ENCODE data around the gene HLCS.

HLCS gene

DNA sequence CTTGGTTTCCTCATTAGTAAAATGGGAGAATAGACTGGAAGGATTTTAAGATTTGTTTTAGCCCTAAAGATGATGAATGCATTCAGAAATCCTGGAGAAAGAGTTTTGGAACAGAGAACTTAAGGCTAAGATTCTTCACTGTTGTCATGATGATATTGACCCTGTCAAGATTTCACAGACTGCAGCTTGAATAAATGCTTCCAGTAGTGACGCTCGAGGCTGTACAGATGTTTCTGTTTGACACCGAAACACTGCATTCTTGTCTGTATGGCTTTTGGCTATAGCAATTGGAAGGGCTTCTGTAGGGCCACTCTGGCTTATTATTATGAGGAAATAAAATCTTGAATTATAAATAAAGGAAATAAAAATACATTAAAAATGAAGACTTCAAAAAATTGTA lies 241.8 kb downstream of the HLCS start:
- no peak for DNase-seq (ENCODE audit: low read depth in 2 of 2)

DNA sequence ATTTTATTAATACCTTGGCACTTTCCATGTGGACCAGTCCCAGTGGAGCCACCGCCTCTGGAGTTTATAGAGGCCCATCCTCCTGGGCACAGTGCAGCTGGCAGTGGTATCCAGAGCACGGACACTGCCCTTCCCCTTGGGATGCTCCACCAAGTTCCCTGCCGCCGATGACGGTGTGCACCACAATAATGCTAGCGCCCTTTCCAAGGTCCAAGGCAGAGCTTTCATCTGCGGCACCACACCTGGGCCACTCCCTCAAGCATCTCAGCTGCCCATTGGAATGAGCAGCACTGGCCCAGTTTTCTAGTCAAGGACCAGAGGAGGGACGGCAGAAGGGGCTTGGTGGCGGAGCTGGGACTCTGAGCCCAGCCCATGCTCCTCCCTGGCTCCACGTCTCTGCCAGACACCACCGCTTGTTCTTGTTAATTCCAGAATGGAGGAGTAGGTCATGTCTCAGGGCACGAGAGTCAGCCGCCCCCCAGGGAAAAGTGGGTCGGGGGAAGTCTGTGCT lies 243.0 kb downstream of the HLCS start:
- no peak for DNase-seq (ENCODE audit: low read depth in 2 of 2)

DNA sequence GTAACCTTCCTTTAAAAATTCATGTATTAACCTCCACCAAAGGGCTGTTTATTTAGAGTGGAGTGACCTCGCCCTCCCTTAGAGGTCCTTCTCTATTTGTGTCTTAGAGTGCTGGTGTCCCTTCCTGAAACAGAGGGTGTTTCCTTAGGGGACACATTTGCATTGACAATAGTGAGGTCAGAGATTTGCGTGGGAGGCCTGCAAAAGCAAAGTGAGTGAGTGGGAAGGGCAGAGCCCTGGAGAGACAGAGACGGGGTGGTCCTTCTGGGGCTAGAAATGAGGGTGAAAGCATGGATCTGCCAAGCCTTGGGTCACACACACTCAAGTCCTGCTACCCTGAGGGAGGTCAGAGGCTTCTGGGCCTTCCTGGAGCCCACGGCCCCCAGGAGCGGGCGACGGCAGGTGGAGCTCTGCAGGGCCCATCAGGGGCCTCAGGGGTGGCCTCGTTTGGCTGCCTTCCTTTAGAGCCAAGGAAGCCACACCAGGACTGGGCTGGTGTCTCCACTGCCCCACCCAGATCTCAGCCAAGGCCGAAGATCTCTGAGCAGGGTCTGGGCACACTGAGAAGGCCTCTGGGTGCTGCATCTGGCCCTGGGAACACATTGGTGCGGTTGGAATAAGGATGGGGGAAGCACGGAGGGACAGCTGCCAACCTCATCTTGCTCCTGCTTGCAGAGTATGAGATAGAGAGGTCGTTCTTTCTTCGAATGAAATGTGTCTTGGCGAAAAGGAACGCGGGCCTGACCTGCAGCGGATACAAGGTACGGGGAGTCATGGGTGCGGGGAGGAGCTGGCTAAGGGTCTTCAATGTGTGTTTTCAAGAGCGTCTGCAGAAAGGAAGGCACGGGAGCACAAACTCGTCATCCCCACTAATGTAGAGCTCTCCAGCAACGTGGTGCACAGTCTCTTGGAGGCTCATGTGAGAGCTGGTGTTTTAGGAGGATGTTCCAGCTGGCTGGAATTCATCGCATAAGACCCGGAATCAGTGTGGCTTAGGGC lies 243.8 kb downstream of the HLCS start:
- DNase-seq (ENCODE audit: low read depth in 2 of 2): no peak

DNA sequence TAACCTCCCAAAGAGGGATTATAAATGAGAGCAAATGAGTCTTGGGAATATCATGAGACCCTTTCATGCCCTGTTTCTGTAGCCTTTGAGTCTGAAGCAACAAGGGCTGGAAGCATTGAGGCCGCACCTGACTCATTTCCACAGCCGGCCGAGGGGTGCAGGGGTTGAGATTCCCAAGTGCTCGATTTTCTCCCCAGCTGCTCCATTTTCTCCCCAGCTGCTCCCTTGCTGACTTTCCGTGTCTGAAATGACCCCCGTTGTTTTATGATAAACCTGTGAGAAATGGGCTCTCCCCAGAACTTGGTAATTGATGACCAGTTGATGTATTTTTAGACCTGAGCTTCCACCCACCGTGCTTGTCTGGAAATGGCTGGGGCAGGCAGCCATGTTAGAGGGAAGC lies 244.7 kb downstream of the HLCS start:
- DNase-seq (ENCODE audit: low read depth in 2 of 2): no peak

DNA sequence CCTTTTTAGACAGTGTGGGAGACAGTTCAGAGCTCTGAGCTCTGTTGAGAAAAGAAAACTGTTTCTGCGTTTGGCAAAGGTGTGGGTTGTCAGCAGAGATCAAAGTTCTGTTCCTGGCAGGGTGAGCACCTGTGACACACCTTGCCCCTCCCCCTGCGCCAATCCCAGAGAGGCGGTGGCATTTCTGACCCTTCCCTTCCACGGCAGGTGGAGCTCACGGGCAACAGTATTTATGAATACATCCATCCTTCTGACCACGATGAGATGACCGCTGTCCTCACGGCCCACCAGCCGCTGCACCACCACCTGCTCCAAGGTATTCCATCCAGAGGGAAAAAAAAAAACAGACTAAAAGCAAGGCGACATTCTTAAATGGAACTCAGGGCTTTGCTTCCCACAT lies 246.9 kb downstream of the HLCS start:
- DNase-seq (ENCODE audit: low read depth in 2 of 2): no peak

DNA sequence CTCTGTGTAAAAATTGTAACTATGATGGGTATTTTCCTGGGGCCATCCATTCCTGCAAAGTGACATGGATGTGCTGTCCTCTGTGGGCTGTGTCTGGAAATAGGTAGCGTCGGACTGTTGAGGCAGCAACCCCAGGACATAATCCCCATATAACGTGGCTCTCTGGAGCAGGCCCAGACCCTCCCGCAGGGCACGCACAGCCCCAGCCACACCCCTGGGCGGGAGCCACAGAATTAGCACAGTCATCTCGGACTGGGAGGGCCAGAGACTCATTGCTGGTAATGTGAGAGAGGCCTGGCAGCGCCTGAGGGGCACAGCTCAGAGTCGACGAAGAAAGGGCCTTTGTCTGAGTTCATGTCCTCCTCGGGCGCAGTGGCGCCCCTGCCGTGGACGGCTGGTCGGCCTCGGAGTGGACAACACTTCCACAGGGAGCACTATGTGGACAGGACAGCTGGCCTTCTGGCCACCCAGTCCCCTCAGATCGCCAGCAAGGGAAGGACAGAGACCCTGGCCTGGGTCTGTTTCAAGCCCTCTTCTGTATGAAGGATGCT lies 247.4 kb downstream of the HLCS start:
- no peak for DNase-seq (ENCODE audit: low read depth in 2 of 2)

- no peak for DNase-seq (ENCODE audit: low read depth in 2 of 2)
These were observed 248.5 kb downstream of the HLCS start for GRCh38 chr21:36717976-36718375.

GRCh38 chr21:36716836-36717235 lies 249.6 kb downstream of the HLCS start:
- no peak for DNase-seq (ENCODE audit: low read depth in 2 of 2)

DNA sequence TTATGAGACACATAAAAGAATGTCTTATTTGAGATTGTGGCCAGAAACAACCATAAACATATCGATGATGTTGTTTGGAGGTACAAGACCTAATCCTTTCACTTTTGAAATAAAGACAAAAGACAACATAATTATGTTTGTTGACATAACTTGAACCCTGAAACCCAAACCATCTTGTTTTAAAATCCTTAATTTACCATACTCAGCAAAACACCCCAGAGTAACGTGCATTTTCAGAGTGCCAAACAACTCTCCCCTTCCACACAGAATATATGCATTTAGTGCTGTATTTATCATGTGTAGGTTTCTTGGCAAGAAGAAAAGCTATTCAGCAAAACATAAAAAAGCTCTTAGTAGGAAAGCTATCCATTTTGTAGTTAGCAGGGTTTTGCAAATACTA lies 250.1 kb downstream of the HLCS start:
- no peak for DNase-seq (ENCODE audit: low read depth in 2 of 2)

DNA sequence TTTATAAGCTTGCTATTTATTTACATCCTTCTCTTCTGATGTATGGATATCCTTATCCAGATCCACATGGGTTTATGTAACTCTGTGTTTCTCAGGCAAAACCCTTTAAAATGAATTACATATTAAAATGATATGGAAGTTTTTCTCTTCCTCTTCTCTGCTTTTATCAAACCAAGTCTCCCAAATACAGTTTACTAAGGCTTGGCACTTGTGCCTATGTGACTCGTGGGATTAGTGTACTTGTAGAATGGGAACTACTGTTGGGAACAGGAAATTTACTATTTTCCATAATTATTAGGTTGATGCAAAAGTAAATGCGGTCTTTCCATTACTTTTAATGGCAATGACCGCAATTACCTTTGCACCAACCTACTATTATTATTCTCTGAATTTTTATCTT lies 252.7 kb downstream of the HLCS start:
- DNase-seq (ENCODE audit: low read depth in 2 of 2): no peak

DNA sequence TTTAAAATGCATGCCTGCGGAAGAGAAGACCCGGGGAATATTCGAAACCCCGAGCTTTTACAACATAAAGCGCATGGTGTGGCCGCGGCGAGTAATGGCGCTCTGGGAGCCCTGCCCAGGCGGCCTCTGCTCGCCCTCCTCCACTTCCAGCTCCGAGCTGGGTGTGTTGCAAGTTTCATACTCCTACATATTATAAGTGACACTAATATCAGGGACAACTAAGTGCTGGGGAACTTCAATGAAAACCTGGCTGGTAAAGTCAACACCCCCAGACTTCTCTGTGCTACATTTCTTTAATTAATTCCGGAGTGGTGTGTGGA lies 255.8 kb downstream of the HLCS start:
- no peak for DNase-seq (ENCODE audit: low read depth in 2 of 2)

GRCh38 chr21:36709868-36710728 lies 256.4 kb downstream of the HLCS start:
- no peak for DNase-seq (ENCODE audit: low read depth in 2 of 2)

DNA sequence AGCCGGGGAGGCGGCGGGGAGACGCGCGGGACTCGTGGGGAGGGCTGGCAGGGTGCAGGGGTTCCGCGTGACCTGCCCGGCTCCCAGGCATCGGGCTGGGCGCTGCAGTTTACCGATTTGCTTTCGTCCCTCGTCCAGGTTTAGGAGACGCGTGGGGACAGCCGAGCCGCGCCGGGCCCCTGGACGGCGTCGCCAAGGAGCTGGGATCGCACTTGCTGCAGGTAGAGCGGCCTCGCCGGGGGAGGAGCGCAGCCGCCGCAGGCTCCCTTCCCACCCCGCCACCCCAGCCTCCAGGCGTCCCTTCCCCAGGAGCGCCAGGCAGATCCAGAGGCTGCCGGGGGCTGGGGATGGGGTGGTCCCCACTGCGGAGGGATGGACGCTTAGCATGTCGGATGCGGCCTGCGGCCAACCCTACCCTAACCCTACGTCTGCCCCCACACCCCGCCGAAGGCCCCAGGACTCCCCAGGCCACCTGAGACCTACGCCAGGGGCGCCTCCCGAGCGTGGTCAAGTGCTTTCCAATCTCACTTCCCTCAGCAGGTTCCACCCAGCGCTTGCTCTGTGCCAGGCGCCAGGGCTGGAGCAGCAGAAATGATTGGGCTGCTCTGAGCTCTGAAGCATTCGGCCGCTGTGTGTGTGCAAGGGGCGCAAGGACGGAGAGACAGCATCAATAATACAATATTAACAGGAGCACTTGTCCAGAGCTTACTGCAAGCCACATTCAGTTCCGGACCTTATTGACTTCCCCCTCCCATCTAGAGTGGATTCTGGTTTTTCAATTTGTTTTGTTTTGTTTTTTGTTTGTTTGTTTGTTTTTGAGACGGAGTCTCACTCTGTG lies 257.2 kb downstream of the HLCS start:
- DNase-seq (ENCODE audit: low read depth in 2 of 2): no peak

- DNase-seq (ENCODE audit: low read depth in 2 of 2): no peak
These were observed 258.0 kb downstream of the HLCS start for GRCh38 chr21:36708286-36709029.

GRCh38 chr21:36707763-36708285 lies 258.6 kb downstream of the HLCS start:
- no peak for DNase-seq (ENCODE audit: low read depth in 2 of 2)

- no peak for DNase-seq (ENCODE audit: low read depth in 2 of 2)
These were observed 259.3 kb downstream of the HLCS start for GRCh38 chr21:36706951-36707762.

GRCh38 chr21:36706482-36706852 lies 260.0 kb downstream of the HLCS start:
- no peak for DNase-seq (ENCODE audit: low read depth in 2 of 2)

DNA sequence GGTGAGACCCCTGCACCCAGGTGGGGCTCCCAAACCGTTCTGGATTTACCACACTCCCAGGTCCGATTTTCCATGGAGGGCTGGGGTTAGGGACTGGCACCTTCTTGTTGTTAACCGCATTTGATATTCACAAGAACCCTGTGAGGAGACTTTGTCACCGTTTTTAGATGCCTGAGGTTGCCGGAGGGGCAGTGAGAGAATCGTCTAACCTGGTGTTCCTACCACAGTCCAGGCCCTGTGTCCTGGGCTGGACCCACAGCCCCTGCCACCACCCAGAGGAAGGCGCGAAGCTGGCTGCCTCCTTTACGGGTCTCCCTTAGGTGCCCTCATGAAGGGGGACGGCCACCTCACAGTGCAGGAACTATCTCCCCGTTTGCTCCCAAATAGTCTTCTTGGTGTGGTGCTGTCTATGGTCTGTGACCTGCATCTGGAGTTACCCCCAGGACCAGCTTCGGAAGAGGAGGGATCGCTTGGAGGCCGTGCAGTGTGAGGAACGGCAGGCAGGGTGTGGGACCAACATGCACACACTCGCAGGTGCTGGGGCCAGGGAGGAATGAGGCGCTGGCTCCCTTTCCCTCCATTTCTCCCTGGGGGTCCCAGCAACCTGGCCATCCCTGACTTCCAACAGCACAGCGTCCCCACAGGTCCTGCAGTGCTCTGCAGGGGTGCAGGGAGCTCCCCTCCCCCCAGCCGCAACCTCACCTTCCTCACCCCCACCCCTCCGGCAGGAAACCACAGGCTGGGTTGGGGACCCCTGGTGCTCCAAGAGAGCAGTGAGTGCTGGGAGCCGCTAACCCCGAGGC lies 260.6 kb downstream of the HLCS start:
- no peak for DNase-seq (ENCODE audit: low read depth in 2 of 2)

Measured in fibroblast of skin of left biceps (primary cell).